GM21723 (cell line): ENCODE measurements around the gene NAALADL2.
"Not testable (repeated sequence)": the region's sequence is repeated elsewhere in the genome, so short reads cannot be mapped to it uniquely, and the experiment has no call there.

ENCODE experiments used
- ATAC-seq: cut with Tn5 transposase; IDR thresholded peaks from one replicate; pipeline ENCODE4 v1.9.1; 2021; ENCODE audit warnings: mild to moderate bottlenecking, moderate library complexity; ENCODE audit not compliant: unreplicated experiment

Gene NAALADL2

GRCh38 chr3:175121225-175121624 lies 262.1 kb downstream of the NAALADL2 start:
- no peak for ATAC-seq

- ATAC-seq = no peak
Observed at GRCh38 chr3:175127075-175127662, 268.0 kb downstream of the NAALADL2 start.

GRCh38 chr3:175129126-175129525 lies 270.0 kb downstream of the NAALADL2 start:
- no peak for ATAC-seq

GRCh38 chr3:175129571-175129970 lies 270.4 kb downstream of the NAALADL2 start:
- no peak for ATAC-seq

- not testable (repeated sequence) for ATAC-seq
Observed at GRCh38 chr3:175131866-175132265, 272.7 kb downstream of the NAALADL2 start.

GRCh38 chr3:175132706-175133105 lies 273.6 kb downstream of the NAALADL2 start:
- ATAC-seq = not testable (repeated sequence)

GRCh38 chr3:175144368-175144767 lies 285.2 kb downstream of the NAALADL2 start:
- ATAC-seq = no peak

GRCh38 chr3:175146258-175146657 lies 287.1 kb downstream of the NAALADL2 start:
- no peak for ATAC-seq

- ATAC-seq = no peak
Observed at GRCh38 chr3:175149675-175150074, 290.5 kb downstream of the NAALADL2 start.

- no peak for ATAC-seq
Observed at GRCh38 chr3:175150812-175151401, 291.8 kb downstream of the NAALADL2 start.

GRCh38 chr3:175153595-175153994 lies 294.5 kb downstream of the NAALADL2 start:
- no peak for ATAC-seq

- no peak for ATAC-seq
Observed at GRCh38 chr3:175155172-175155571, 296.0 kb downstream of the NAALADL2 start.

GRCh38 chr3:175159202-175159601 lies 300.1 kb downstream of the NAALADL2 start:
- ATAC-seq = no peak

GRCh38 chr3:175161291-175161690 lies 302.2 kb downstream of the NAALADL2 start:
- ATAC-seq = no peak

GRCh38 chr3:175163686-175164085 lies 304.6 kb downstream of the NAALADL2 start:
- no peak for ATAC-seq

- ATAC-seq = not testable (repeated sequence)
Observed at GRCh38 chr3:175173117-175173516, 314.0 kb downstream of the NAALADL2 start.

GRCh38 chr3:175176556-175176955 lies 317.4 kb downstream of the NAALADL2 start:
- ATAC-seq = no peak

- ATAC-seq = no peak
Observed at GRCh38 chr3:175179055-175179454, 319.9 kb downstream of the NAALADL2 start.

GRCh38 chr3:175184392-175184791 lies 325.3 kb downstream of the NAALADL2 start:
- no peak for ATAC-seq

- ATAC-seq = no peak
Observed at GRCh38 chr3:175185903-175186302, 326.8 kb downstream of the NAALADL2 start.

GRCh38 chr3:175186511-175186910 lies 327.4 kb downstream of the NAALADL2 start:
- ATAC-seq = no peak

GRCh38 chr3:175187586-175187985 lies 328.5 kb downstream of the NAALADL2 start:
- ATAC-seq = no peak

- ATAC-seq = no peak
Observed at GRCh38 chr3:175192536-175192935, 333.4 kb downstream of the NAALADL2 start.
